Measurements from ENCODE around the gene DPH7.

DNA sequence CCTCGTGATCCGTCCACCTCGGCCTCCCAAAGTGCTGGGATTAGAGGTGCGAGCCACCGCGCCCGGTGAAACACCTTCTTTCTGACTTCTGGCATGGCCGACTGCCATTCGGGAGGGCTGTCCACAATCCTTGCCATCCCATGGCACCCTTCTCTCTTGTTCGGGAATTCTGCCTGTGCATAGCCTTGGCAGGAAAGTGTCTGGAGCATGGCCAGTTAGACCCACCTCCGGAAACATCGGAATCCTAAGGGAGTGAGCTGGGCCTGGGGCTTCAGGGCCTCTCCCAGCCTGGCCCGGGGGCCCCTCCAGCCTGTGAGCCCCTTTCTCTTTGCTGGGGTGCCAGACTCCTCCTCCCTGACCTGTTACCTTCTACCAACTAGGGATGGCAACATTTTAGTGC lies 25.2 kb upstream of the DPH7 start:
- TF ChIP-seq POLR2A (IDR thresholded peaks at IDR 0.05; ENCODE audit: low read length) (no peak), CTCF (IDR thresholded peaks at IDR 0.05) (no peak), REST (IDR thresholded peaks at IDR 0.05) (no peak), SMC3 (IDR thresholded peaks at IDR 0.05) (no peak), FOSL2 (IDR thresholded peaks at IDR 0.05) (no peak), FOSL2 (CRISPR knock-in tag; IDR thresholded peaks at IDR 0.05) (no peak), PHF8 (IDR thresholded peaks at IDR 0.05; ENCODE audit: borderline replicate concordance, low read depth) (no peak), MYC (IDR thresholded peaks at IDR 0.05; ENCODE audit: borderline replicate concordance, low read length) (no peak), JUNB (IDR thresholded peaks at IDR 0.05) (no peak), ESRRA (IDR thresholded peaks at IDR 0.05; ENCODE audit: borderline replicate concordance, low read length) (no peak), POLR2AphosphoS2 (conservative IDR thresholded peaks at IDR 0.05; ENCODE audit: low read length) (no peak), RFX5 (IDR thresholded peaks at IDR 0.05) (no peak)
- TF ChIP-seq, protein P1, sequence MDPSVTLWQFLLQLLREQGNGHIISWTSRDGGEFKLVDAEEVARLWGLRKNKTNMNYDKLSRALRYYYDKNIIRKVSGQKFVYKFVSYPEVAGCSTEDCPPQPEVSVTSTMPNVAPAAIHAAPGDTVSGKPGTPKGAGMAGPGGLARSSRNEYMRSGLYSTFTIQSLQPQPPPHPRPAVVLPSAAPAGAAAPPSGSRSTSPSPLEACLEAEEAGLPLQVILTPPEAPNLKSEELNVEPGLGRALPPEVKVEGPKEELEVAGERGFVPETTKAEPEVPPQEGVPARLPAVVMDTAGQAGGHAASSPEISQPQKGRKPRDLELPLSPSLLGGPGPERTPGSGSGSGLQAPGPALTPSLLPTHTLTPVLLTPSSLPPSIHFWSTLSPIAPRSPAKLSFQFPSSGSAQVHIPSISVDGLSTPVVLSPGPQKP (IDR thresholded peaks at IDR 0.05; ENCODE audit: low read depth, low read length) = no peak
- TF ChIP-seq, protein P2, sequence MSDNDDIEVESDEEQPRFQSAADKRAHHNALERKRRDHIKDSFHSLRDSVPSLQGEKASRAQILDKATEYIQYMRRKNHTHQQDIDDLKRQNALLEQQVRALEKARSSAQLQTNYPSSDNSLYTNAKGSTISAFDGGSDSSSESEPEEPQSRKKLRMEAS (IDR thresholded peaks at IDR 0.05) = no peak

Data from A549 (cell line).